Prostate gland (tissue), 2 donors: ENCODE results near the gene KCNQ5.

Source experiments
- CTCF ChIP-seq, 4 experiments: fragments of 200-600 bp in 2 of 4; fragments of 450-650 bp in 2 of 4; sonication (generic) in 2 of 4; IDR thresholded peaks; 1 replicate in 3 of 4; 2 replicates in 1 of 4; pipeline ENCODE4 v1.5.1; 2016 to 2019; ENCODE audit warnings: antibody characterized with exemption in 4 of 4, mild to moderate bottlenecking in 2 of 4, moderate library complexity in 2 of 4
- POLR2A ChIP-seq: fragments of 450-650 bp; IDR thresholded peaks from one replicate; pipeline ENCODE4 v1.6.1; 2016; ENCODE audit warnings: antibody characterized with exemption, mild to moderate bottlenecking
- POLR2AphosphoS5 ChIP-seq: sonication (generic); formaldehyde crosslinking; IDR thresholded peaks from one replicate; pipeline ENCODE4 v1.6.1; 2017; ENCODE audit warnings: antibody characterized with exemption

GRCh38 chr6:72943699-72944098, 321.8 kb downstream of the KCNQ5 start:
- TF ChIP-seq CTCF (IDR thresholded peaks at IDR 0.05) (no peak), POLR2A (no peak), POLR2AphosphoS5 (no peak)
